Measurements from ENCODE around the gene COPZ2. TPM values are rescaled to one million over a fixed set of nuclear protein-coding genes. Genes with fewer than 3 reads are reported as not detected.

The COPZ2 gene
- total and polyA plus RNA-seq, 9 of the 15 experiments (the other 6 are each of a cell fraction or from before 2014, with no cell fraction given) = 0.22 to 0.49 TPM; not detected in 7

DNA sequence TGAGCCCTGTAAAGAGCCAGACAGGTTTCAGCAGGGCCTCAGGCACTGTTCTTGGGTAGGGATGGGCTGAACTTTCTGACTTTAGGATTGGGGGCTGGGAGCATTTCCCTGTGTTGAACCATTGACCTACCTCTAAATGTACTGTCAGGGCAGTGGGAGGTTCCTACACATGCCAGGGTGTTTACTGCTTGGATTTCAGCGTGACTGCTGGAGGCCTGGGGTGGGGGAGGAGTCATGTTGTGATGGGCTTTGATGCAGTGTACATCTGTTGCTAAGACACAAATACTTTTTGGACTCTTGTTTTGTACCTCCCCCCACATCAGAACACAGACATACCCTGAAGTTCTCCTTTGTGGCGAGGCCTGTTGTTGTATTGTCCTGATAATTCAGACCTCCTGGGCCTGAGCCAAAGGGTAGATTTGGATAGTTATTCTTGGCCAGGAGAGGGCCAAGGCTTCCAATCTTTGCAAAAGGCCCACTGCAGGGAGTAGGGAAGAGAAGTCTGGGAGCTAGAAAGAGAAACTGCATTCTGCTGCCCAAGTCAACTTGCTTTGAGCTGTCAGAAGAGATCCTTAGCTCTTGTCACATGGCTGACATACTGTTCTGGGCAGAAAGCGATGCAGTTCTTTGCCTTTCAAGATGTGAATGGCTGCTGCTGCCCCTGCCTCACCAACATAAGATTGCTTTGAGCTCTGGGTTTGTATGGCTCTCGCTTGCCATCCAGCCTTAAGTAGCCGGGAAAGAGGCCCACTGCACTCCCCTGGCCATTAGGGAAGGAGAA lies 14.3 kb upstream of the COPZ2 start (continued):
- TF ChIP-seq, protein P1, sequence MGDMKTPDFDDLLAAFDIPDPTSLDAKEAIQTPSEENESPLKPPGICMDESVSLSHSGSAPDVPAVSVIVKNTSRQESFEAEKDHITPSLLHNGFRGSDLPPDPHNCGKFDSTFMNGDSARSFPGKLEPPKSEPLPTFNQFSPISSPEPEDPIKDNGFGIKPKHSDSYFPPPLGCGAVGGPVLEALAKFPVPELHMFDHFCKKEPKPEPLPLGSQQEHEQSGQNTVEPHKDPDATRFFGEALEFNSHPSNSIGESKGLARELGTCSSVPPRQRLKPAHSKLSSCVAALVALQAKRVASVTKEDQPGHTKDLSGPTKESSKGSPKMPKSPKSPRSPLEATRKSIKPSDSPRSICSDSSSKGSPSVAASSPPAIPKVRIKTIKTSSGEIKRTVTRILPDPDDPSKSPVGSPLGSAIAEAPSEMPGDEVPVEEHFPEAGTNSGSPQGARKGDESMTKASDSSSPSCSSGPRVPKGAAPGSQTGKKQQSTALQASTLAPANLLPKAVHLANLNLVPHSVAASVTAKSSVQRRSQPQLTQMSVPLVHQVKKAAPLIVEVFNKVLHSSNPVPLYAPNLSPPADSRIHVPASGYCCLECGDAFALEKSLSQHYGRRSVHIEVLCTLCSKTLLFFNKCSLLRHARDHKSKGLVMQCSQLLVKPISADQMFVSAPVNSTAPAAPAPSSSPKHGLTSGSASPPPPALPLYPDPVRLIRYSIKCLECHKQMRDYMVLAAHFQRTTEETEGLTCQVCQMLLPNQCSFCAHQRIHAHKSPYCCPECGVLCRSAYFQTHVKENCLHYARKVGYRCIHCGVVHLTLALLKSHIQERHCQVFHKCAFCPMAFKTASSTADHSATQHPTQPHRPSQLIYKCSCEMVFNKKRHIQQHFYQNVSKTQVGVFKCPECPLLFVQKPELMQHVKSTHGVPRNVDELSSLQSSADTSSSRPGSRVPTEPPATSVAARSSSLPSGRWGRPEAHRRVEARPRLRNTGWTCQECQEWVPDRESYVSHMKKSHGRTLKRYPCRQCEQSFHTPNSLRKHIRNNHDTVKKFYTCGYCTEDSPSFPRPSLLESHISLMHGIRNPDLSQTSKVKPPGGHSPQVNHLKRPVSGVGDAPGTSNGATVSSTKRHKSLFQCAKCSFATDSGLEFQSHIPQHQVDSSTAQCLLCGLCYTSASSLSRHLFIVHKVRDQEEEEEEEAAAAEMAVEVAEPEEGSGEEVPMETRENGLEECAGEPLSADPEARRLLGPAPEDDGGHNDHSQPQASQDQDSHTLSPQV (IDR thresholded peaks at IDR 0.05) = no peak
- TF ChIP-seq PCBP1 (IDR thresholded peaks at IDR 0.05; ENCODE audit: low read depth, low read length, poor library complexity, severe bottlenecking) = no peak
- TF ChIP-seq BMI1 (IDR thresholded peaks at IDR 0.05; ENCODE audit: low read length) = no peak
- TF ChIP-seq NR3C1 (CRISPR knock-in tag; IDR thresholded peaks at IDR 0.05) = no peak
- no peak for TF ChIP-seq PPARD (CRISPR knock-in tag; IDR thresholded peaks at IDR 0.05)
- no peak for TF ChIP-seq ZNF24 (IDR thresholded peaks at IDR 0.05)
- peak; percentile 98 for TF ChIP-seq MYNN (IDR thresholded peaks at IDR 0.05)
- peak; percentile 80 for TF ChIP-seq MYNN (CRISPR knock-in tag; IDR thresholded peaks at IDR 0.05)
- no peak for TF ChIP-seq ZBTB12 (CRISPR knock-in tag; IDR thresholded peaks at IDR 0.05)
- no peak for TF ChIP-seq ZNF57 (CRISPR knock-in tag; IDR thresholded peaks at IDR 0.05)
- TF ChIP-seq, protein P2, sequence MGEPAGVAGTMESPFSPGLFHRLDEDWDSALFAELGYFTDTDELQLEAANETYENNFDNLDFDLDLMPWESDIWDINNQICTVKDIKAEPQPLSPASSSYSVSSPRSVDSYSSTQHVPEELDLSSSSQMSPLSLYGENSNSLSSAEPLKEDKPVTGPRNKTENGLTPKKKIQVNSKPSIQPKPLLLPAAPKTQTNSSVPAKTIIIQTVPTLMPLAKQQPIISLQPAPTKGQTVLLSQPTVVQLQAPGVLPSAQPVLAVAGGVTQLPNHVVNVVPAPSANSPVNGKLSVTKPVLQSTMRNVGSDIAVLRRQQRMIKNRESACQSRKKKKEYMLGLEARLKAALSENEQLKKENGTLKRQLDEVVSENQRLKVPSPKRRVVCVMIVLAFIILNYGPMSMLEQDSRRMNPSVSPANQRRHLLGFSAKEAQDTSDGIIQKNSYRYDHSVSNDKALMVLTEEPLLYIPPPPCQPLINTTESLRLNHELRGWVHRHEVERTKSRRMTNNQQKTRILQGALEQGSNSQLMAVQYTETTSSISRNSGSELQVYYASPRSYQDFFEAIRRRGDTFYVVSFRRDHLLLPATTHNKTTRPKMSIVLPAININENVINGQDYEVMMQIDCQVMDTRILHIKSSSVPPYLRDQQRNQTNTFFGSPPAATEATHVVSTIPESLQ (CRISPR knock-in tag; IDR thresholded peaks at IDR 0.05) = no peak
- no peak for TF ChIP-seq CHD1 (IDR thresholded peaks at IDR 0.05; ENCODE audit: low read length)
- peak; percentile 69 for TF ChIP-seq CBFA2T3 (IDR thresholded peaks at IDR 0.05)
- TF ChIP-seq KHSRP (IDR thresholded peaks at IDR 0.05) = no peak
- TF ChIP-seq, protein P3, sequence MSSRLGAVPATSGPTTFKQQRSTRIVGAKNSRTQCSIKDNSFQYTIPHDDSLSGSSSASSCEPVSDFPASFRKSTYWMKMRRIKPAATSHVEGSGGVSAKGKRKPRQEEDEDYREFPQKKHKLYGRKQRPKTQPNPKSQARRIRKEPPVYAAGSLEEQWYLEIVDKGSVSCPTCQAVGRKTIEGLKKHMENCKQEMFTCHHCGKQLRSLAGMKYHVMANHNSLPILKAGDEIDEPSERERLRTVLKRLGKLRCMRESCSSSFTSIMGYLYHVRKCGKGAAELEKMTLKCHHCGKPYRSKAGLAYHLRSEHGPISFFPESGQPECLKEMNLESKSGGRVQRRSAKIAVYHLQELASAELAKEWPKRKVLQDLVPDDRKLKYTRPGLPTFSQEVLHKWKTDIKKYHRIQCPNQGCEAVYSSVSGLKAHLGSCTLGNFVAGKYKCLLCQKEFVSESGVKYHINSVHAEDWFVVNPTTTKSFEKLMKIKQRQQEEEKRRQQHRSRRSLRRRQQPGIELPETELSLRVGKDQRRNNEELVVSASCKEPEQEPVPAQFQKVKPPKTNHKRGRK (tag; IDR thresholded peaks at IDR 0.05) = no peak
- no peak for TF ChIP-seq ZNF224 (CRISPR knock-in tag; IDR thresholded peaks at IDR 0.05)
- TF ChIP-seq ETV6 (IDR thresholded peaks at IDR 0.05; ENCODE audit: borderline replicate concordance in 1 of 2, low read depth in 2 of 2, low read length in 1 of 2) = no peak
- TF ChIP-seq ETV6 (CRISPR knock-in tag; IDR thresholded peaks at IDR 0.05; ENCODE audit: borderline replicate concordance) = no peak
- no peak for TF ChIP-seq CC2D1A (IDR thresholded peaks at IDR 0.05)
- TF ChIP-seq SIX5 (IDR thresholded peaks at IDR 0.05; ENCODE audit: borderline replicate concordance in 1 of 2, insufficient read depth in 1 of 2, low read depth in 1 of 2, low read length in 2 of 2) = no peak

Data from K562 (cell line).